ENCODE data around the gene STAT1.

STAT1 gene

DNA sequence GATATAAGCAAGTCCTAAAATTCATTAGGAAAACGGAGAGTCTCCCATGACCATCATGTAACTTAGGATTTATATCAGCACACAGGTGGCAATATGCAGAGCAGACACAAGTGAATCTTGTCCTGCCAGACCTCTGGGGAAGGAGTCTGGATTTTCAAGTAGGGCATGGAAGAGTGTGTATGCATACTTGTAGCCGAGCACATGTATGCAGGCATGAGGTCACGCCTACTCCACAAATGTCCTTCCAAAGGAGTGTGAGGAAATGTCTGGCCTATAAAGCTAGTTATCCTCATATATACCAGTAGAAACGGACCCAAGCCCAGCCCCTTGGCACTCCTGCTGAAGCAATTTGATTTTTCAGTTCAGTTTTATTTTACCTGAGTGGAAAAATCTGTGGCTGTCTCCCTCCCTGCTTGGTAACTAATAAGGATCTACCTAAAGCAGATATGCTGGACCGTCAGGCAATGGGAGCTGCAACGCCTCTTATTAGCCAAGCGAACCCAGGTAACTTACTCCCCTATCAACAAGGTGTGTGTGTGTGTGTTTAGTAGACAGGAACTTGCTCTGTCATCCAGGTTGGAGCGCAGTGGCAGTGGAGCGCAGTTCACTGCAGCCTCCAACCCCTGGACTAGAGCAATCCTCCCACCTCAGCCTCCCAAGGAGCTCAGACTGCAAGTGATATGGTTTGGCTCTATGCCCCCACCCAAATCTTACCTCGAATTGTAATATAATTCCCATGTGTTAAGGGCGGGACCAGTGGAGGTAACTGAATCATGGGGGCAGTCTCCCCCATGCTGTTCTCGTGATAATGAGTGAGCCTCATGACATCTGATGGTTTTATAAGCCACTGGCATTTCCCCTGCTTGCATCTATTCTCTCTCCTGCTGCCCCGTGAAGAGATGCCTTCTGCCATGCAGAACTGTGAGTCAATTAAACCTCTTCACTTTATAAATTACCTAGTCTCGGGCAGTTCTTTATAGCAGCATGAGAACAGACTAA, 2.8 kb downstream of the STAT1 start:
- H3K27me3 ChIP-seq: no peaks in the 10 kb centered on the region
- no peaks in the 10 kb centered on the region for H3K9me3 ChIP-seq
- 0 out of 2 replicates have a peak, but pooled peaks cover 7% of the 10 kb centered on the region for H4K20me1 ChIP-seq
- no peak overlapping the region for H3K4me2 ChIP-seq
- no peak for TF ChIP-seq Cebpa-rat (IDR thresholded peaks at IDR 0.05)
- no peak overlapping the region for H3K4me3 ChIP-seq
- peaks cover 22% of the 10 kb centered on the region for H3K4me1 ChIP-seq
- H3K36me3 ChIP-seq: peaks cover 40% of the 10 kb centered on the region
- H3K27ac ChIP-seq: no peak overlapping the region
- H3K9ac ChIP-seq: no peak overlapping the region

DNA sequence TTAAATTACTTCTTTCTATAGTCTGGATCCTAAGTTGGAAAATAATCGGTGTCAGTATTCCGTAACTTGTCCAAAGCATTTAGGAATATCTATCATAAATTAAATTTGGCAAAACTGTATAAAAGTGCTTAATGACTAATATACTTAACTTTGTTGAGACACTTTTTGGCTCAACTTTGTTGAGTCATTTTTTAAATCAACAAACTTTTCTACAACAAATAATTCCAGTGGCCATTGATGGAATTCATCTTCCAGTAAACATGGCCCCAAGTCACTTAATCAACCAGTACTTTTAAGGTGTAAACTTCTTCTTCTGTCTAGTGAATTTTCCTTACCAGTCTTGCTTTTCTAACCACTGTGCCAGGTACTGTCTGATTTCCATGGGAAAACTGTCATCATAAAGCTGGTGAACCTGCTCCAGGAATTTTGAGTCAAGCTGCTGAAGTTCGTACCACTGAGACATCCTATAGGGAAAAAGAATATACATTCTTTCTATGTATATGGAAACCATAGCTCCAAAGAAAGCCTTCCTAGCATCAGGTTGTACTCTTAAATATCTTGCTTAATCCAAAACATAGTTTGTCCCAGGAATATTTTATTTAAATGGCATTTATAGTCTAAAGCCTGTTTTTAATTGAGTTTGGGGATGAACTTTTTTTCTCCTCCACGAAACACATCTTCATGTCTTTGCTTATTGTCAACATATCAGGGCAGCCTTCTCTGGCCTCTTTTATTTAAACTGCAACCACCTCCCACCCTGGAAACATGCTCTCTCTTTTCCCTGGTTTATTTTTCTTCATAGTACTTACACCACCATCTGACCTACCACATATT, 4.2 kb downstream of the STAT1 start:
- no peak overlapping the region for H3K4me3 ChIP-seq
- H3K27ac ChIP-seq: no peak overlapping the region
- H3K27me3 ChIP-seq: no peaks in the 10 kb centered on the region
- peaks cover 19% of the 10 kb centered on the region for H3K4me1 ChIP-seq
- 0 out of 2 replicates have a peak, but pooled peaks cover 7% of the 10 kb centered on the region for H4K20me1 ChIP-seq
- no peak overlapping the region for H3K4me2 ChIP-seq
- no peak for TF ChIP-seq Cebpa-rat (IDR thresholded peaks at IDR 0.05)
- H3K9me3 ChIP-seq: no peaks in the 10 kb centered on the region
- no peak overlapping the region for H3K9ac ChIP-seq
- H3K36me3 ChIP-seq: peaks cover 54% of the 10 kb centered on the region

DNA sequence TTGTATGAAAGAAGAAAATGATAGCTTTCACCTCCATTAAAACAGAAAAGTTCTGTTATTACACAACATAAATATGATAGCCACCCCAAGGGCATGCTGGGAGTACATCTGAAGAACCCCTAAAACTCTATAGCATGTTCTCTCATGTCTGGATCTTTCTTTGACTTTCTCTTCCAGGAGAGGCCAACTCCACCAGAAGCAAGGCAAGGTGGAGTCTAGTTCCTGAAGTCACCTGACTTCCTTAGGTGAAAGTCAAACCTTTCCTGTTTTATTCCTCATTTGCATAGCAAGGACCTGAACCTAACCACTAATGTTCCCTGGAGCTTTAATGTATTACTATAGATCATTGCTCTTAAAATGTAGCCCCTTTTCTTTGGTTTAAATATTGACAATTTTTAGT, 5.7 kb downstream of the STAT1 start:
- H3K4me3 ChIP-seq: no peak overlapping the region
- H3K4me2 ChIP-seq: no peak overlapping the region
- peaks cover 10% of the 10 kb centered on the region for H3K4me1 ChIP-seq
- H3K36me3 ChIP-seq: peaks cover 69% of the 10 kb centered on the region
- no peak for TF ChIP-seq Cebpa-rat (IDR thresholded peaks at IDR 0.05)
- 0 out of 2 replicates have a peak, but pooled peaks cover 7% of the 10 kb centered on the region for H4K20me1 ChIP-seq
- H3K27me3 ChIP-seq: no peaks in the 10 kb centered on the region
- no peak overlapping the region for H3K27ac ChIP-seq
- H3K9ac ChIP-seq: no peak overlapping the region
- 0 out of 2 replicates have a peak, but pooled peaks cover 2% of the 10 kb centered on the region for H3K9me3 ChIP-seq

DNA sequence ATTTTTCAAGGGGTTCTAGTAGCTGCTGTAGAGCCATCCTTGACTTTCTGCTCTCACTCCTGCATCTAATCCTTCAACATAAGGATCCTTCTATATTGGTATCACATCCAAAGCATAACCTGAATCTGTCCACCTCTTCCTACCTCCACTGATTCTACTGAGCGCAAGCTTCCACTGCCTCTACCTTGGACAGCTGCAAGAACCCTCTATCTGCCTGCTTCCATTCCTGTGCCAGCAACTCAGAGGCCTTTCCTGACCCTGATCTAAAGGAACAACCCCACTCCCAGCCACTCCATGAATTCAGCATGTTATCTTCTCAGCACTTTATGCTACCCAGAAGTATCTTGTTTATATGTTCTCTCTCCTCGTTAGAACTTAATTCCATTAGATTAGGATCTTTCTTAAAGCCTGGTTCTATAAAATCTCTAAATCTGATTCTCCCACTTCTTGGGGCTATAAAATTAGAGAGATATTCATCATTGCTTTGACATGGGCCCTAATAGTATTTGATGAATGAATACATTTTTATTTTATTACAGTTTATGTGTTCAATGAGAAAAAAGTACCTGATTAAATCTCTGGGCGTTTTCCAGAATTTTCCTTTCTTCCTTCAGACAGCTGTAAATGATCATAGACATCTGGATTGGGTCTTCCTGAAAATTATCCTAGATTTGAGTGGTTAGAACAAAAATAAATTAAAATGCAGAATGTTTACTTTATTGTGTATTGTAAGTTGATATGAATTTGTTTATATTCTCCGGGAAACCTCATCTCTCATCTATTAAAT, 6.8 kb downstream of the STAT1 start:
- no peak overlapping the region for H3K27ac ChIP-seq
- 0 out of 2 replicates have a peak, but pooled peaks cover 5% of the 10 kb centered on the region for H3K9me3 ChIP-seq
- TF ChIP-seq Cebpa-rat (IDR thresholded peaks at IDR 0.05): no peak
- no peaks in the 10 kb centered on the region for H3K4me1 ChIP-seq
- H3K36me3 ChIP-seq: peaks cover 79% of the 10 kb centered on the region
- no peak overlapping the region for H3K4me2 ChIP-seq
- H3K4me3 ChIP-seq: no peak overlapping the region
- H3K27me3 ChIP-seq: no peaks in the 10 kb centered on the region
- H4K20me1 ChIP-seq: 0 out of 2 replicates have a peak, but pooled peaks cover 7% of the 10 kb centered on the region
- H3K9ac ChIP-seq: no peak overlapping the region

DNA sequence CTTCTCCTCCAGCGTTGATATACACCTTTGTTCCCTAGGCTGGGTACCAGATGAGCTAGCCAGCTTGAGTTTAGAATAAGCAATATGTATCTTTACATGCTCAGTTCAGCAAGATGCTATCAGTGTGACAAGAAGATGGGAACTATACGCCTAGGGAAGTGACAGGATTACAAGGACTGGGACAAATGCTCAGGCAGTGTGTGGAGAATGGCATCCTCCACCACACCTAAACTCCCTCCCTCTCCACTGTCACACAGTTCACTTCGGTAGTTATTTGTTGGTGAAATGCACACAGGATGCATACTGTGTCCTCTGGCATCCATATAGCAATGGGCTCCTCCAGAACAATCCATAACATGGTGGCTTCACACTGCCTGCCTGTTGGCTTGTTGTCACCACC, 7.7 kb downstream of the STAT1 start:
- Histone ChIP-seq H3K4me3 (no peak overlapping the region), H3K4me2 (no peak overlapping the region), H3K27me3 (no peaks in the 10 kb centered on the region), H3K9ac (no peak overlapping the region), H4K20me1 (0 out of 2 replicates have a peak, but pooled peaks cover 1% of the 10 kb centered on the region), H3K36me3 (peaks cover 81% of the 10 kb centered on the region), H3K27ac (no peak overlapping the region), H3K4me1 (no peaks in the 10 kb centered on the region), H3K9me3 (0 out of 2 replicates have a peak, but pooled peaks cover 5% of the 10 kb centered on the region)
- TF ChIP-seq Cebpa-rat (IDR thresholded peaks at IDR 0.05): no peak

DNA sequence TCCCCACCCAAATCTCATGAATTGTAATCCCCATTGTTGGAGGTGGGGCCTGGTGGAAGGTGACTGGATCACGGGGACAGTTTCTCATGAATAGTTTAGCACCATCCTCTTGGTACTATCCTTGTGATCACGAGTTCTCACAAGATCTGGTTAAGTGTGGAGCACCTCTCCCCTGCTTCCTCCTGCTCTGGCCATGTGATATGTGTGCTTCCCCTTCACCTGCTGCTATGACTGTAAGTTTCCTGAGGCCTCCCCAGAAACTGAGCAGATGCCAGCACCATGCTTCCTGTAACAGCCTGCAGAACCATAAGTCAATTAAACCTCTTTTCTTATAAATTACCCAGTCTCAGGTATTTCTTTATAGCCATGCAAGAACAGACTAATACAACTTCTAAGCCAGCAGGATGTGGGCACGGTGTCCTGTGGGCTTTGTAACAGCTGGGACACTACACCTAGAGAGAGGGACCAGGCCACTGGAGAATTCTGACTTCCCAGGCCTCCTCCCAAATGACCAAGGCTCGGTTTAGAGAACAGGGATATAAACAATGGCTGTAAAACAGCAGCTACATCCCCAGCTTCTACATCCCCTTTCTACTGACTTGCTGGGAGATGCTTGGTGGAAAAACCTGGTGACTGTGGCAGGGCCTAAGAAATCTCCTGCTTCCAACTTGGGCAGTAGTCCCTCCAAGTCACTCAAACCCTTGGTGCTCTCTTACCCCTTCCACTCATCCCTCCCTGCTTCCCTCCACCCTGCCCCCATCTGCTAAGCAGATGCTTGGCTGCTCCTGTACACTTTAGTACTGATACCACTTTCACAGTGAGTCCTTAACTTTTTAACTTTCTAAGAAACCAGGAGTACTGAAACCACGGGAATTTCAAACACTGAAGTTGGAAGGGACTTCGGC, 10.3 kb downstream of the STAT1 start:
- H3K36me3 ChIP-seq: peaks cover 97% of the 10 kb centered on the region
- H3K4me2 ChIP-seq: no peak overlapping the region
- no peak overlapping the region for H3K27ac ChIP-seq
- H3K9me3 ChIP-seq: 0 out of 2 replicates have a peak, but pooled peaks cover 5% of the 10 kb centered on the region
- H3K9ac ChIP-seq: no peak overlapping the region
- no peak for TF ChIP-seq Cebpa-rat (IDR thresholded peaks at IDR 0.05)
- no peak overlapping the region for H3K4me3 ChIP-seq
- H4K20me1 ChIP-seq: no peaks in the 10 kb centered on the region
- no peaks in the 10 kb centered on the region for H3K27me3 ChIP-seq
- H3K4me1 ChIP-seq: no peaks in the 10 kb centered on the region

DNA sequence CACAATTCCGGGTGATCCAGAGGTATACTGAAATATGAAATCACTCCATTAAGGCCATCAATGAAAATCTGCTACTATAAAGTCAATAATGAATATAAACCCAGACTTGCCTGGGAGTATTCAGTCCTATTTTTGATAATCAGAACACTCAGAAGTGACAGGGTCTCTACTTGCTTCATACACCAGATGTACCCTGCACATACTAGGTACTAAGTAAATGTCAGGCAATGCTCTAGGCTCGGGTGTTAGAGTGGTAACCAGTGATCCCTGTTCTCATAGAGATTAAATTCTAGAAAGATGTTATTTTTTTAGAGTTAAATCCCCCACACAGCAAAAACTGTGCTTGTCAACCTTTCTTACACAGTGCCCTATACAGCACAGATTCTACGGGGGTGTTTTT, 12.3 kb downstream of the STAT1 start:
- Histone ChIP-seq H3K9me3 (0 out of 2 replicates have a peak, but pooled peaks cover 5% of the 10 kb centered on the region), H3K4me3 (no peak overlapping the region), H3K36me3 (peaks cover 98% of the 10 kb centered on the region), H3K9ac (no peak overlapping the region), H3K4me1 (no peaks in the 10 kb centered on the region), H3K27ac (no peak overlapping the region), H4K20me1 (no peaks in the 10 kb centered on the region), H3K4me2 (no peak overlapping the region), H3K27me3 (no peaks in the 10 kb centered on the region)
- no peak for TF ChIP-seq Cebpa-rat (IDR thresholded peaks at IDR 0.05)

DNA sequence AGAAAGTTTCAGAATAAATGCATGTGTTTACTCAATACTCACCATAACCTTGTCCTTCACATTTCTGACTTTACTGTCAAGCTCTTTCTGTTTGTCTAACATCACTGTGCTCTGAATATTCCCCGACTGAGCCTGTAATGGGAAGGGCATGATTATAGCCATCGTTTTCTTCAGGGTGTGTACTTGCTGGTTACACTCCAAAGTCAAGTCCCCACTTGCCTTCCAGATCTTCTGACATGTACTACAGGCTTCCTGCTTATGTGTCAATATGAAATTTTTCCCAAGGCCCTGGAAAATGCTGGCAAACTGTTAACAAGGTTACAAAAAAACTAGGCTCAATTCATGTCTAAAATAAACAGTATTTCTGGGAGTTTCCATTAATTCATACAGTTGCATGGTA, 12.9 kb downstream of the STAT1 start:
- TF ChIP-seq Cebpa-rat (IDR thresholded peaks at IDR 0.05): no peak
- Histone ChIP-seq H3K27me3 (no peaks in the 10 kb centered on the region), H3K9ac (no peak overlapping the region), H3K9me3 (0 out of 2 replicates have a peak, but pooled peaks cover 5% of the 10 kb centered on the region), H3K4me1 (no peaks in the 10 kb centered on the region), H3K27ac (no peak overlapping the region), H4K20me1 (no peaks in the 10 kb centered on the region), H3K4me2 (no peak overlapping the region), H3K4me3 (no peak overlapping the region), H3K36me3 (peaks cover 98% of the 10 kb centered on the region)

Data from BLaER1 (cell line).